H1 (cell line): ENCODE results near the gene PIK3R3.

ENCODE experiments used
- ATF3 ChIP-seq: IDR thresholded peaks from 2 replicates; pipeline ENCODE4 v1.6.1; 2011; ENCODE audit warnings: low read depth, mild to moderate bottlenecking, low read length; ENCODE audit not compliant: insufficient read depth
- EZH2 ChIP-seq: fragments of 200-600 bp; sonication (generic); IDR thresholded peaks from 2 replicates; pipeline ENCODE4 v1.7.1; 2012; ENCODE audit warnings: low read depth, mild to moderate bottlenecking, moderate library complexity, low read length, inconsistent platforms; ENCODE audit not compliant: severe bottlenecking
- GABPA ChIP-seq: IDR thresholded peaks from 2 replicates; pipeline ENCODE4 v1.6.1; 2011; ENCODE audit warnings: mild to moderate bottlenecking, low read length, moderate library complexity, borderline replicate concordance; ENCODE audit not compliant: insufficient read depth
- KDM4A ChIP-seq: IDR thresholded peaks from one replicate; pipeline ENCODE4 v1.7.1; 2012; ENCODE audit warnings: low read depth, mild to moderate bottlenecking, moderate library complexity, low read length, inconsistent platforms; ENCODE audit not compliant: severe bottlenecking
- POLR2A ChIP-seq, 2 experiments: IDR thresholded peaks; 1 replicate in 1 of 2; 2 replicates in 1 of 2; pipeline ENCODE4 v1.6.1; 2011; ENCODE audit warnings: low read depth in 2 of 2, low read length in 2 of 2, mild to moderate bottlenecking in 2 of 2; ENCODE audit errors: control extremely low read depth in 1 of 2
- POLR2AphosphoS5 ChIP-seq: IDR thresholded peaks from 2 replicates; pipeline ENCODE4 v1.6.1; 2011; ENCODE audit warnings: low read depth, low read length
- POU5F1 ChIP-seq: IDR thresholded peaks from 2 replicates; pipeline ENCODE4 v1.6.1; 2011; ENCODE audit warnings: low read depth, mild to moderate bottlenecking, low read length, moderate library complexity
- RAD21 ChIP-seq, 2 experiments: IDR thresholded peaks in 1 of 2; conservative IDR thresholded peaks in 1 of 2; 2 replicates each; pipeline ENCODE4 v1.6.1; 2011; ENCODE audit warnings: low read depth in 2 of 2, low read length in 2 of 2, improper control_type of control experiment in 1 of 2, inconsistent platforms in 1 of 2, mild to moderate bottlenecking in 1 of 2, moderate library complexity in 1 of 2
- SP1 ChIP-seq: IDR thresholded peaks from 2 replicates; pipeline ENCODE4 v1.6.1; 2011; ENCODE audit warnings: low read depth, low read length
- SRF ChIP-seq: IDR thresholded peaks from 2 replicates; pipeline ENCODE4 v1.6.1; 2011; ENCODE audit warnings: mild to moderate bottlenecking, low read depth, low read length, moderate library complexity
- USF2 ChIP-seq: IDR thresholded peaks from 2 replicates; pipeline ENCODE4 v1.6.1; 2011; ENCODE audit warnings: low read length, improper control_type of control experiment
- TF ChIP-seq, protein P1 (sequence below), 3 experiments: IDR thresholded peaks; 1 replicate in 2 of 3; 2 replicates in 1 of 3; pipeline versions ENCODE4 v1.5.1 to v1.6.1; 2011; ENCODE audit warnings: low read length in 3 of 3, mild to moderate bottlenecking in 3 of 3, inconsistent platforms in 2 of 3, low read depth in 1 of 3, moderate library complexity in 1 of 3; ENCODE audit not compliant: insufficient read depth in 1 of 3; ENCODE audit errors: control extremely low read depth in 1 of 3
- TF ChIP-seq, protein P2 (sequence below): IDR thresholded peaks from 2 replicates; pipeline ENCODE4 v1.6.1; 2012; ENCODE audit warnings: inconsistent platforms
- TF ChIP-seq, protein P3 (sequence below): IDR thresholded peaks from 2 replicates; pipeline ENCODE4 v1.6.1; 2012; ENCODE audit warnings: low read length, inconsistent platforms

- TF ChIP-seq ATF3 (no peak), SRF (no peak), POLR2AphosphoS5 (no peak), POU5F1 (no peak), SP1 (no peak), POLR2A (IDR thresholded peaks at IDR 0.05; ENCODE audit: control extremely low read depth in 1 of 2, low read depth in 2 of 2, low read length in 2 of 2) (no peak), USF2 (no peak), RAD21 (IDR thresholded peaks at IDR 0.05 in 1 of 2, conservative IDR thresholded peaks at IDR 0.05 in 1 of 2; ENCODE audit: low read depth in 2 of 2, low read length in 2 of 2) (no peak), KDM4A (no peak), GABPA (no peak), EZH2 (no peak)
- TF ChIP-seq, protein P1, sequence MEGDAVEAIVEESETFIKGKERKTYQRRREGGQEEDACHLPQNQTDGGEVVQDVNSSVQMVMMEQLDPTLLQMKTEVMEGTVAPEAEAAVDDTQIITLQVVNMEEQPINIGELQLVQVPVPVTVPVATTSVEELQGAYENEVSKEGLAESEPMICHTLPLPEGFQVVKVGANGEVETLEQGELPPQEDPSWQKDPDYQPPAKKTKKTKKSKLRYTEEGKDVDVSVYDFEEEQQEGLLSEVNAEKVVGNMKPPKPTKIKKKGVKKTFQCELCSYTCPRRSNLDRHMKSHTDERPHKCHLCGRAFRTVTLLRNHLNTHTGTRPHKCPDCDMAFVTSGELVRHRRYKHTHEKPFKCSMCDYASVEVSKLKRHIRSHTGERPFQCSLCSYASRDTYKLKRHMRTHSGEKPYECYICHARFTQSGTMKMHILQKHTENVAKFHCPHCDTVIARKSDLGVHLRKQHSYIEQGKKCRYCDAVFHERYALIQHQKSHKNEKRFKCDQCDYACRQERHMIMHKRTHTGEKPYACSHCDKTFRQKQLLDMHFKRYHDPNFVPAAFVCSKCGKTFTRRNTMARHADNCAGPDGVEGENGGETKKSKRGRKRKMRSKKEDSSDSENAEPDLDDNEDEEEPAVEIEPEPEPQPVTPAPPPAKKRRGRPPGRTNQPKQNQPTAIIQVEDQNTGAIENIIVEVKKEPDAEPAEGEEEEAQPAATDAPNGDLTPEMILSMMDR (IDR thresholded peaks at IDR 0.05; ENCODE audit: control extremely low read depth in 1 of 3, insufficient read depth in 1 of 3, low read depth in 1 of 3, low read length in 3 of 3), result no peak
- TF ChIP-seq, protein P2, sequence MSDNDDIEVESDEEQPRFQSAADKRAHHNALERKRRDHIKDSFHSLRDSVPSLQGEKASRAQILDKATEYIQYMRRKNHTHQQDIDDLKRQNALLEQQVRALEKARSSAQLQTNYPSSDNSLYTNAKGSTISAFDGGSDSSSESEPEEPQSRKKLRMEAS, result no peak
- TF ChIP-seq, protein P3, sequence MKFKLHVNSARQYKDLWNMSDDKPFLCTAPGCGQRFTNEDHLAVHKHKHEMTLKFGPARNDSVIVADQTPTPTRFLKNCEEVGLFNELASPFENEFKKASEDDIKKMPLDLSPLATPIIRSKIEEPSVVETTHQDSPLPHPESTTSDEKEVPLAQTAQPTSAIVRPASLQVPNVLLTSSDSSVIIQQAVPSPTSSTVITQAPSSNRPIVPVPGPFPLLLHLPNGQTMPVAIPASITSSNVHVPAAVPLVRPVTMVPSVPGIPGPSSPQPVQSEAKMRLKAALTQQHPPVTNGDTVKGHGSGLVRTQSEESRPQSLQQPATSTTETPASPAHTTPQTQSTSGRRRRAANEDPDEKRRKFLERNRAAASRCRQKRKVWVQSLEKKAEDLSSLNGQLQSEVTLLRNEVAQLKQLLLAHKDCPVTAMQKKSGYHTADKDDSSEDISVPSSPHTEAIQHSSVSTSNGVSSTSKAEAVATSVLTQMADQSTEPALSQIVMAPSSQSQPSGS, result no peak
These were observed 4.1 kb downstream of the PIK3R3 start for GRCh38 chr1:46128344-46128743.
